KMS-11 (cell line): ENCODE measurements around the gene MISP.

ENCODE experiments used
- H2AFZ ChIP-seq: fragments of 200-600 bp; sonication (generic); 2 replicates; pipeline ENCODE4 v1.6.1; 2016; ENCODE audit warnings: antibody characterized with exemption, mixed run types, low read depth
- H3K27ac ChIP-seq: fragments of 200-600 bp; sonication (generic); 2 replicates; pipeline ENCODE4 v1.6.1; 2016; ENCODE audit warnings: mild to moderate bottlenecking, mixed run types
- H3K27me3 ChIP-seq: fragments of 200-600 bp; sonication (generic); 2 replicates; pipeline ENCODE4 v1.6.1; 2017; ENCODE audit warnings: mild to moderate bottlenecking, low read depth, mixed run types, moderate library complexity; ENCODE audit not compliant: insufficient read depth
- H3K36me3 ChIP-seq: fragments of 200-600 bp; sonication (generic); 2 replicates; pipeline ENCODE4 v1.6.1; 2017; ENCODE audit warnings: mild to moderate bottlenecking, mixed run types; ENCODE audit not compliant: insufficient read depth
- H3K4me1 ChIP-seq: fragments of 200-600 bp; sonication (generic); 2 replicates; pipeline ENCODE4 v1.6.1; 2016; ENCODE audit warnings: mild to moderate bottlenecking, low read depth, mixed run types; ENCODE audit not compliant: poor library complexity, severe bottlenecking
- H3K4me2 ChIP-seq: fragments of 200-600 bp; sonication (generic); 2 replicates; pipeline ENCODE4 v1.7.0; 2016; ENCODE audit warnings: mild to moderate bottlenecking, mixed run types
- H3K4me3 ChIP-seq: fragments of 200-600 bp; sonication (generic); IDR thresholded peaks from 2 replicates; pipeline ENCODE4 v1.6.1; 2017; ENCODE audit warnings: low read depth, low read length, mixed read lengths; ENCODE audit not compliant: insufficient read depth
- H3K79me2 ChIP-seq: fragments of 200-600 bp; sonication (generic); 2 replicates; pipeline ENCODE4 v1.6.1; 2016; ENCODE audit warnings: low read depth, mixed run types; ENCODE audit not compliant: insufficient read depth
- H3K9ac ChIP-seq: fragments of 200-600 bp; sonication (generic); 2 replicates; pipeline ENCODE4 v1.6.1; 2016; ENCODE audit warnings: mild to moderate bottlenecking, mixed run types
- H4K20me1 ChIP-seq: fragments of 200-600 bp; sonication (generic); 2 replicates; pipeline ENCODE4 v1.6.1; 2016; ENCODE audit warnings: mild to moderate bottlenecking, mixed run types; ENCODE audit not compliant: insufficient read depth
- CTCF ChIP-seq: fragments of 200-600 bp; sonication (generic); conservative IDR thresholded peaks from 2 replicates; pipeline ENCODE4 v1.6.1; 2017; ENCODE audit warnings: low read depth, mild to moderate bottlenecking, antibody characterized with exemption, low read length, moderate library complexity, mixed read lengths

The MISP gene

DNA sequence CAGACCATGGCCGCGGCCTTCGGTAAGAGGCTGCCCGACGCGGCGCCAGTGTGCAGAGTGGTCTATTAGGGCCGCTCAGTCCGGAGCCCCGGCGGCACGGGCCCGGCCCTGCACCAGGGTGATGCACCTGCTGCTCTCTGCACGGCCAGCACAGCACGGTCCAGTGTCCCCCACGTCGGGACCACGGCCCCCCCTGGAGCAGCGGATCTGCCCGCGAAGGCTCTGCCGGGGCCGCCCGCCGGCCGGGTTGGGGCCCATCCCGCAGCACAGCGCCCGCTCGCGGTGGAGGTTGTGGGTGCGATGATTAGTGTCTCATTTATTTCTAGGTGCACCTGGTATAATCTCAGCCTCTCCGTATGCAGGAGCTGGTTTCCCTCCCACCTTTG lies 54.2 kb downstream of the MISP start:
- peaks cover 88% of the 10 kb centered on the region for H3K79me2 ChIP-seq

GRCh38 chr19:805600-806550 lies 55.0 kb downstream of the MISP start:
- H3K4me1 ChIP-seq: peaks cover 6% of the 10 kb centered on the region
- peaks cover 83% of the 10 kb centered on the region for H3K79me2 ChIP-seq
- no peak overlapping the region for H3K27ac ChIP-seq
- H4K20me1 ChIP-seq: peaks cover 29% of the 10 kb centered on the region
- H2AFZ ChIP-seq: no peak overlapping the region
- TF ChIP-seq CTCF: no peak
- no peak overlapping the region for H3K4me3 ChIP-seq
- no peaks in the 10 kb centered on the region for H3K27me3 ChIP-seq
- H3K9ac ChIP-seq: no peak overlapping the region
- H3K4me2 ChIP-seq: no peak overlapping the region
- H3K36me3 ChIP-seq: peaks cover 48% of the 10 kb centered on the region

More for the DNA sequence above, 54.2 kb downstream of the MISP start:
- Histone ChIP-seq H3K36me3 (peaks cover 41% of the 10 kb centered on the region; the same call in 1 of the 2 replicates), H3K9ac (no peak overlapping the region), H3K4me2 (no peak overlapping the region), H3K4me3 (no peak overlapping the region), H3K4me1 (peaks cover 8% of the 10 kb centered on the region), H2AFZ (no peak overlapping the region), H3K27me3 (no peaks in the 10 kb centered on the region), H4K20me1 (peaks cover 35% of the 10 kb centered on the region), H3K27ac (no peak overlapping the region)
- TF ChIP-seq CTCF: no peak

- H3K4me1 ChIP-seq: no peaks in the 10 kb centered on the region
- H3K4me2 ChIP-seq: no peak overlapping the region
- peaks cover 19% of the 10 kb centered on the region for H4K20me1 ChIP-seq
- H3K4me3 ChIP-seq: no peak overlapping the region
- no peak overlapping the region for H3K9ac ChIP-seq
- H3K27me3 ChIP-seq: no peaks in the 10 kb centered on the region
- H3K36me3 ChIP-seq: peaks cover 42% of the 10 kb centered on the region
- H3K27ac ChIP-seq: no peak overlapping the region
- no peak for TF ChIP-seq CTCF
- no peak overlapping the region for H2AFZ ChIP-seq
- peaks cover 72% of the 10 kb centered on the region for H3K79me2 ChIP-seq
Observed at GRCh38 chr19:806815-807421, 56.0 kb downstream of the MISP start.

DNA sequence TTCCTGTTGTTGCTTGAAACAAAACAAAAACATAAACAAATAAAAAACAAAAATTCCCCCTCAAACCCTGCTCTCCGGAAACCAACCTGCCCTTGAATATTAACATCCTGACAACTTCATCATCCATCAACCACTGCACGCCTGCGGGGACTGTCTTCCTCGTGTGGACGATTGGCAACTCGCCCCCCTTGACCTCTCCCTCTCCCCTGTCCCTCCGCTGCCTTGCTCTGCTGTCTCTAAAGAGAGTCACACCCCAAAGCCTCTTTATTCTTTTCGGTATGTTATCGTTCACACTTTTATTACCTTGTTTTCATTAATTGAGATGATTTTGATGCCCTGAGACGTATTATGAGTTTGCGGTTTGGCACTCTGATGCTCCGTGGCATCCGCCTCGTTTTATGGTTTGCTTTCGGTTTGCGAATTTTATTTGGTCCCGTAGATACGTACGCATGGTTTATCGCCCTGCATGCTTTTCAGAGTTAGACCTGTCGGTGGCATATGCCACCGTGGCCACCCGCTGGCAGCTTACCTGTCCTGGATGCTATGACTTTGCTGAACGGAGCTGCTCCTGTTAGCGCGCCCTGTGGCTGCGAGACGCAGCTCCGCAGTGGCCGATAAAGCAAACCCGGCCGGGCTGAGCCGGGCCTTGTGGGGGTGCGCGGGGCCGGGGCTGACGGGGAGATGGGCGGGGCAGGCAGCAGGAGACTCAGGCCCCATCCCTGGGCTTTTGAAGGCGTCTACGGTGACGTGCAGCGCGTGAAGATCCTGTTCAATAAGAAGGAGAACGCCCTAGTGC lies 56.9 kb downstream of the MISP start:
- Histone ChIP-seq H3K4me3 (no peak overlapping the region), H3K4me1 (no peaks in the 10 kb centered on the region), H3K27me3 (no peaks in the 10 kb centered on the region), H3K4me2 (no peak overlapping the region), H3K36me3 (peaks cover 39% of the 10 kb centered on the region), H2AFZ (no peak overlapping the region), H3K27ac (no peak overlapping the region), H4K20me1 (peaks cover 11% of the 10 kb centered on the region; the same call in 1 of the 2 replicates), H3K79me2 (peaks cover 63% of the 10 kb centered on the region), H3K9ac (no peak overlapping the region)
- no peak for TF ChIP-seq CTCF
